ENCODE data around the gene MCF2L. TPM values are rescaled to one million over a fixed set of nuclear protein-coding genes. Genes with fewer than 3 reads are reported as not detected.

Gene MCF2L
- total RNA-seq, 1 donor from 2014 or later = 5.6 TPM

DNA sequence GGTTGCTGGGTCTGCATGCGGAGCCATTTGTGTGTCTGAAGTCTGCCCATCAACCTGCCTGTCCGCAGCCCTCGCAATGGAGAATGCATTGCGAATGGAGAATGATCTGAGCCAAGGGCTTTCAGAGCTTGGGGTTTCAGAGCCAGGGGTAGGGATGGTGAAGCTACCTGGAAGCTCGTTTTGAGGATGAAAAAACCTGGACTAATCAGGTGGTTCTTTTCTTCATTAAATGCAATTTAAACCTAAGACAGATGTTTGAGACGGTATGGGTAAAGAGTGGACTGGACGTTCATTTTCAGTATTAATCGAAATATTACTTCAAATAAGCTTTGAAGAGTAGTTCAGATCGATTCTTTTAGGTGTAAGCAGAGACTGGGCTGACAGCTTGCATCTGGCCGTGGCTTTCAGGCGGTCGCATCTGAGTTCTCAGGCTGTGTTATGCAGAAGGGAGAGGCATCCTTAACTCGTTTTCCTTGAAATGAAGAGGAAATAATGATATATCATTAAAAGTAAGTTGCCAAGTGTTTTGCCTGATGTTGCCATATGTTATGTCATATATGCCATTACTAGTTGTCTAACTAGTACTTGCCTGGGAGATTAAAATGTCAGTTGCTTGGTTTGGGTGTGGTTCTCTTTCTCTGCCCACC, 801 bp downstream of the MCF2L start:
- Mint-ChIP-seq H3K27ac (ENCODE audit: unreplicated experiment) (no peak overlapping the region), H3K4me3 (ENCODE audit: unreplicated experiment) (peak overlapping the region; percentile 80), H3K27me3 (ENCODE audit: unreplicated experiment) (peaks cover 58% of the 10 kb centered on the region), H3K4me1 (ENCODE audit: unreplicated experiment) (peaks cover 6% of the 10 kb centered on the region), H3K36me3 (ENCODE audit: unreplicated experiment) (peaks cover 3% of the 10 kb centered on the region), H3K9me3 (ENCODE audit: unreplicated experiment) (no peaks in the 10 kb centered on the region)
- no peak for DNase-seq (ENCODE audit: extremely low spot score, unreplicated experiment)
- TF ChIP-seq, protein P1, sequence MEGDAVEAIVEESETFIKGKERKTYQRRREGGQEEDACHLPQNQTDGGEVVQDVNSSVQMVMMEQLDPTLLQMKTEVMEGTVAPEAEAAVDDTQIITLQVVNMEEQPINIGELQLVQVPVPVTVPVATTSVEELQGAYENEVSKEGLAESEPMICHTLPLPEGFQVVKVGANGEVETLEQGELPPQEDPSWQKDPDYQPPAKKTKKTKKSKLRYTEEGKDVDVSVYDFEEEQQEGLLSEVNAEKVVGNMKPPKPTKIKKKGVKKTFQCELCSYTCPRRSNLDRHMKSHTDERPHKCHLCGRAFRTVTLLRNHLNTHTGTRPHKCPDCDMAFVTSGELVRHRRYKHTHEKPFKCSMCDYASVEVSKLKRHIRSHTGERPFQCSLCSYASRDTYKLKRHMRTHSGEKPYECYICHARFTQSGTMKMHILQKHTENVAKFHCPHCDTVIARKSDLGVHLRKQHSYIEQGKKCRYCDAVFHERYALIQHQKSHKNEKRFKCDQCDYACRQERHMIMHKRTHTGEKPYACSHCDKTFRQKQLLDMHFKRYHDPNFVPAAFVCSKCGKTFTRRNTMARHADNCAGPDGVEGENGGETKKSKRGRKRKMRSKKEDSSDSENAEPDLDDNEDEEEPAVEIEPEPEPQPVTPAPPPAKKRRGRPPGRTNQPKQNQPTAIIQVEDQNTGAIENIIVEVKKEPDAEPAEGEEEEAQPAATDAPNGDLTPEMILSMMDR (IDR thresholded peaks at IDR 0.05) = no peak

DNA sequence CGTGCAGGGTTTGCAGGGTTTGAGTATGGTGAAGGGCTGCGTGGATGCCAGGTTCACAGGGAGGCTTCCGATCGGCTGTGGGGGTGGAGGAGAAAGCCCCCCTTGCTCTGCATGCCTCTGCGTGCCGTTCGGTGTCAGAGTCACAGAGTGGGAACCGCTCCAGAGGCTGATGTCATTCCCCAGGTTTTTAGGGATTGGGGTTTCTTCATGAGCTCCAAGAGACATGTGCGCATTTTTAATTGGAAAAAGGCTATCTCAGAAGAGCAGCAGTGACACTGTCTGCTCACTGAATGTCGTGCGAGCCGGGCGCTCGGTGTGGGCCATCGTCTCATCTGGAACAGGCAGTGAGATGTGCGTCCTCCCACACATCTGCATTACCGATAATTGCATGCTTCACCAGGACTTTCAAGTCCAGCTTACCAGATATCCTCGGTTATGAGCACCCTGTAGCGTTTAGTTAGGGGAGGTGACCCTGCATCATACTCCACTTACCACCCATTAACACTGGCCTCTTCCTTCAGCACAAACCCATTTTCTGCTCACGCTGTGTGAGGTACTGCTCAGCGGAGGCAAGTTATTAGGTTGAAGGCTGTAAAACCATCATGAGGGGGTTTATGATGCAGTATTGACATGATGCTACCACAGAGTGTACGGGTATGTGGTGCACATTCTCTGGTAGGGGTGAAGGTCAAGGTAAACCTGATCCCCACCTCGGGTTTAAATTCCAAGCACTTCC, 1.7 kb downstream of the MCF2L start:
- Mint-ChIP-seq H3K36me3 (ENCODE audit: unreplicated experiment) (peaks cover 3% of the 10 kb centered on the region), H3K9me3 (ENCODE audit: unreplicated experiment) (no peaks in the 10 kb centered on the region), H3K4me1 (ENCODE audit: unreplicated experiment) (peaks cover 6% of the 10 kb centered on the region), H3K27ac (ENCODE audit: unreplicated experiment) (no peak overlapping the region), H3K27me3 (ENCODE audit: unreplicated experiment) (peaks cover 49% of the 10 kb centered on the region), H3K4me3 (ENCODE audit: unreplicated experiment) (no peak overlapping the region)
- TF ChIP-seq, protein P1 (IDR thresholded peaks at IDR 0.05) = no peak
- DNase-seq (ENCODE audit: extremely low spot score, unreplicated experiment) = no peak

DNA sequence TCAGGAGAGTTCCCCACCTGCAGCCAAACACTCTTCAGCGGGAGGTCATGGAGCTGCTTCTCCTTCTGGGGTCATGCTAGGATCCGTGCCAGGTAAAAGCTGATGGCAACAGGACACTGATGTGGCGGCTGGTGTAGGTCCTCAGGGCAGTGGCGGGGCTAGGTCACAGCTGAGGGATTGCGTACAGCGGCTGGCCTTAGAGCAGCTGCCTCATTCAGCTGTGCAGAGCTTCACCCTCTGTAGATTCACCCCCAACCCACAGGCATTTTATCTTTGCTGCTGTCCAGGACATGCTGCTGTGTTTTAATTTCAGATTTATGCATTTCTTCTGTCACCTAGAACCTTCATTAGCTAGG, 2.3 kb downstream of the MCF2L start:
- H3K36me3 Mint-ChIP-seq (ENCODE audit: unreplicated experiment) = peaks cover 3% of the 10 kb centered on the region
- peaks cover 6% of the 10 kb centered on the region for H3K4me1 Mint-ChIP-seq (ENCODE audit: unreplicated experiment)
- no peak overlapping the region for H3K4me3 Mint-ChIP-seq (ENCODE audit: unreplicated experiment)
- no peak for DNase-seq (ENCODE audit: extremely low spot score, unreplicated experiment)
- H3K9me3 Mint-ChIP-seq (ENCODE audit: unreplicated experiment) = no peaks in the 10 kb centered on the region
- H3K27ac Mint-ChIP-seq (ENCODE audit: unreplicated experiment) = no peak overlapping the region
- TF ChIP-seq, protein P1 (IDR thresholded peaks at IDR 0.05) = no peak
- peaks cover 43% of the 10 kb centered on the region for H3K27me3 Mint-ChIP-seq (ENCODE audit: unreplicated experiment)

DNA sequence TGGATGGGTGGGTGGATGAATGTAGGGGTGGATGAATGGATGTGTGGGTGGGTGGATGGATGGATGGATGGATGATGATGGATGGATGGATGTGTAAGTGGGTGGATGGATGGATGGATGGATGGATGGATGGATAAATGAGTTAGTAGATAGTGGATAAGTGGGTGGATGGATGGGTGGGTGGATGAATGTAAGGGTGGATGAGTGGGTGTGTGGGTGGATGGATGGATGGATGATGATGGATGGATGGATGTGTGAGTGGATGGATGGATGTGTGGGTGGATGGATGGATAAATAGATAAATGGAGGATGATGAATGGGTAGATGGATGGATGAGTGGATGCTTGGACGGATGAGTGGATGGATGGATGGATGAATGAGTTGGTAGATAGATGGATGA, 3.2 kb downstream of the MCF2L start:
- Mint-ChIP-seq H3K9me3 (ENCODE audit: unreplicated experiment) (no peaks in the 10 kb centered on the region), H3K4me3 (ENCODE audit: unreplicated experiment) (no peak overlapping the region), H3K27ac (ENCODE audit: unreplicated experiment) (no peak overlapping the region), H3K4me1 (ENCODE audit: unreplicated experiment) (peaks cover 6% of the 10 kb centered on the region), H3K27me3 (ENCODE audit: unreplicated experiment) (peaks cover 42% of the 10 kb centered on the region), H3K36me3 (ENCODE audit: unreplicated experiment) (peaks cover 3% of the 10 kb centered on the region)
- TF ChIP-seq, protein P1 (IDR thresholded peaks at IDR 0.05) = no peak
- DNase-seq (ENCODE audit: extremely low spot score, unreplicated experiment) = no peak

DNA sequence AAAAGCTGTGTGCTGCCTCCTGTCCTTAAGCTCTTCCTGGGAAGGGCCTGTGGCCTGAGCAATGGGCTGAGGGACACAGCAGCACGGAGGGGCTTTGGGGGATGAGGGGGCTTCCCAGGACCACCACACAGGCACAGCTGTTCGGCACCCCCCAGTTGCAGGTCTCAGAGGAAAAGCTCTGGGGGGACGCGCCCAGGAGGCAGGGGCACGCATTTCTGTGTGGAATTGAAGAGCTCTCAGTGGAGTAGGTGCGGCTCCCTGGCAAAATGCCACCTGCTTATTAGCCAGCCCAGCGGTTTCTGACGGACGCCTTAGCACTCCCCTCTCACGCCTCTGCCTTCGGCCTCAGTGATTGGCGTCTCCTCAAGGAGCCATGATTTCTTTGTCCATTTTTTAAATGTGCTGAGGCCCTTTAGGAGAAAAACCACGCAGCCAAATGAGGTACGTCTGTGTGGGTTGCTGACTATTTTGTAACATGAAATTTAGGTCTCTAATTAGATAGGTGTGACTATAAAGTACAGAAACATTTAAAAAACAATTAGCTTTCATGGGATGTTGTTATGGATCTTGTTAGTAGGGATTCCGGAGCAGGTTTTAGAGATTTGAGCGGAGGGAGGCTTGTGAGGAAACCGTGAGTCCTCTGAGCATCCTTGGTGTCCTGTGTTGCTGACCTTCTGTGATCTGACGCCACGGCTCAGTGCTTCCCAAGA, 4.0 kb downstream of the MCF2L start:
- DNase-seq (ENCODE audit: extremely low spot score, unreplicated experiment) = no peak
- peaks cover 6% of the 10 kb centered on the region for H3K4me1 Mint-ChIP-seq (ENCODE audit: unreplicated experiment)

More for the DNA sequence above, 4.0 kb downstream of the MCF2L start:
- Mint-ChIP-seq H3K27ac (ENCODE audit: unreplicated experiment) (no peak overlapping the region), H3K36me3 (ENCODE audit: unreplicated experiment) (peaks cover 3% of the 10 kb centered on the region), H3K4me3 (ENCODE audit: unreplicated experiment) (no peak overlapping the region), H3K27me3 (ENCODE audit: unreplicated experiment) (peaks cover 38% of the 10 kb centered on the region), H3K9me3 (ENCODE audit: unreplicated experiment) (no peaks in the 10 kb centered on the region)
- TF ChIP-seq, protein P1 (IDR thresholded peaks at IDR 0.05) = no peak

Measured in osteocyte (in vitro differentiated cells).